Tibial artery (tissue), 4 donors: ENCODE results near the gene RNF157.

Experiments
- DNase-seq, 2 donors: peaks; one replicate each; pipeline ENCODE4 v3.0.0-alpha.2; 2019
- H3K27ac ChIP-seq, 2 donors: fragments of 200-600 bp; sonication (generic) in 1 of 2; 1 replicate in 1 of 2; 2 replicates in 1 of 2; pipeline ENCODE4 v1.5.1; 2018 to 2019; ENCODE audit warnings: mild to moderate bottlenecking in 1 of 2
- H3K27me3 ChIP-seq, 2 donors: fragments of 200-600 bp; sonication (generic) in 1 of 2; one replicate each; pipeline versions ENCODE4 v1.5.1 to v1.6.0; 2016 to 2019
- H3K36me3 ChIP-seq, 3 donors: fragments of 200-600 bp; sonication (generic) in 2 of 3; one replicate each; pipeline ENCODE4 v1.5.1; 2016 to 2019; ENCODE audit warnings: mild to moderate bottlenecking in 2 of 3
- H3K4me1 ChIP-seq, 4 donors: fragments of 200-600 bp; sonication (generic) in 2 of 4; 1 replicate in 3 of 4; 2 replicates in 1 of 4; pipeline ENCODE4 v1.5.1; 2016 to 2019
- H3K4me3 ChIP-seq, 2 donors: fragments of 200-600 bp; sonication (generic) in 1 of 2; 1 replicate in 1 of 2; 2 replicates in 1 of 2; pipeline ENCODE4 v1.5.1; 2018 to 2019; ENCODE audit warnings: mild to moderate bottlenecking in 2 of 2
- H3K9me3 ChIP-seq, 3 donors: fragments of 200-600 bp; sonication (generic) in 1 of 3; one replicate each; pipeline ENCODE4 v1.5.1; 2016 to 2019
- CTCF ChIP-seq, 2 experiments: fragments of 200-600 bp in 1 of 2; fragments of 450-650 bp in 1 of 2; IDR thresholded peaks; one replicate each; pipeline ENCODE4 v1.5.1; 2017 to 2019; ENCODE audit warnings: antibody characterized with exemption in 2 of 2, mild to moderate bottlenecking in 1 of 2, moderate library complexity in 1 of 2
- intact Hi-C: fragments of 100-400 bp; cut with DNase I; formaldehyde crosslinking; loops from one replicate; pipeline ENCODE4 v1.15.0; 2023; ENCODE audit warnings: low total_unique reads

Gene RNF157

GRCh38 chr17:76178124-76178523, 62.2 kb downstream of the RNF157 start:
- no peak for TF ChIP-seq CTCF (IDR thresholded peaks at IDR 0.05)
- intact Hi-C loops: no loop called here
- no peaks in the 10 kb centered on the region for H3K36me3 ChIP-seq
- H3K4me1 ChIP-seq: no peaks in the 10 kb centered on the region
- peaks cover 0 to 7% of the 10 kb centered on the region in 2 donors for H3K27me3 ChIP-seq
- no peak overlapping the region for H3K27ac ChIP-seq
- no peaks in the 10 kb centered on the region for H3K9me3 ChIP-seq
- no peak for DNase-seq
- H3K4me3 ChIP-seq: no peak overlapping the region

- Histone ChIP-seq H3K27ac (no peak overlapping the region), H3K4me1 (no peaks in the 10 kb centered on the region), H3K27me3 (peaks cover 0 to 8% of the 10 kb centered on the region in 2 donors), H3K9me3 (no peaks in the 10 kb centered on the region), H3K4me3 (no peak overlapping the region), H3K36me3 (no peaks in the 10 kb centered on the region)
- DNase-seq: no peak
- intact Hi-C loops: no loop called here
- no peak for TF ChIP-seq CTCF (IDR thresholded peaks at IDR 0.05)
These were observed 63.4 kb downstream of the RNF157 start for GRCh38 chr17:76176701-76177574.

GRCh38 chr17:76174037-76174436, 66.3 kb downstream of the RNF157 start:
- intact Hi-C loops: no loop called here
- Histone ChIP-seq H3K4me3 (no peak overlapping the region), H3K4me1 (no peaks in the 10 kb centered on the region), H3K36me3 (no peaks in the 10 kb centered on the region), H3K9me3 (no peaks in the 10 kb centered on the region), H3K27me3 (peaks cover 0 to 15% of the 10 kb centered on the region in 2 donors), H3K27ac (no peak overlapping the region)
- no peak for TF ChIP-seq CTCF (IDR thresholded peaks at IDR 0.05)
- no peak for DNase-seq

- no peak for DNase-seq
- Histone ChIP-seq H3K36me3 (no peaks in the 10 kb centered on the region), H3K27me3 (peaks cover 0 to 15% of the 10 kb centered on the region in 2 donors), H3K9me3 (no peaks in the 10 kb centered on the region), H3K4me1 (no peaks in the 10 kb centered on the region), H3K4me3 (no peak overlapping the region), H3K27ac (no peak overlapping the region)
- TF ChIP-seq CTCF (IDR thresholded peaks at IDR 0.05): no peak
- intact Hi-C loops: no loop called here
These were observed 66.8 kb downstream of the RNF157 start for GRCh38 chr17:76173474-76173873.

- no peaks in the 10 kb centered on the region for H3K36me3 ChIP-seq
- TF ChIP-seq CTCF (IDR thresholded peaks at IDR 0.05): no peak
- no peaks in the 10 kb centered on the region for H3K4me1 ChIP-seq
- DNase-seq: no peak
- no peaks in the 10 kb centered on the region for H3K9me3 ChIP-seq
- H3K4me3 ChIP-seq: no peak overlapping the region
- H3K27me3 ChIP-seq: peaks cover 0 to 10% of the 10 kb centered on the region in 2 donors
- intact Hi-C loops: no loop called here
- no peak overlapping the region for H3K27ac ChIP-seq
These were observed 68.6 kb downstream of the RNF157 start for GRCh38 chr17:76171706-76172105.
